ENCODE data around the gene PCDH1. TPM values are rescaled to one million over a fixed set of nuclear protein-coding genes. Genes with fewer than 3 reads are reported as not detected.
A peak's percentile ranks its signal among the peaks of the same experiment; 100 is the strongest.

The PCDH1 gene
- polyA plus RNA-seq, 1 experiment = 0.12 TPM

- no peak for DNase-seq (ENCODE audit: low read depth, low spot score)
- Histone ChIP-seq H3K9me3 (ENCODE audit: control insufficient read depth, insufficient read depth, low read length) (no peaks in the 10 kb centered on the region), H3K4me3 (ENCODE audit: low read depth, low read length) (peak overlapping the region; percentile 40), H3K27me3 (ENCODE audit: control insufficient read depth, insufficient read depth, low read length) (peaks cover 45% of the 10 kb centered on the region), H3K27ac (ENCODE audit: low read depth, low read length) (no peak overlapping the region)
- ChIA-PET CTCF (interaction anchor here (1.2 to 2.8 kb wide), 9 partner anchors 8 to 250 kb away, joined by 3 to 11 read pairs (median 5); partner anchors contain the start of gene PCDH1), POLR2A (no interaction called here)
- TF ChIP-seq CTCF (IDR thresholded peaks at IDR 0.05; ENCODE audit: low read depth, low read length) = peak; percentile 12; the same call in 1 of the 2 replicates
These were observed 36.1 kb upstream of the PCDH1 start for GRCh38 chr5:141914199-141914743.

DNA sequence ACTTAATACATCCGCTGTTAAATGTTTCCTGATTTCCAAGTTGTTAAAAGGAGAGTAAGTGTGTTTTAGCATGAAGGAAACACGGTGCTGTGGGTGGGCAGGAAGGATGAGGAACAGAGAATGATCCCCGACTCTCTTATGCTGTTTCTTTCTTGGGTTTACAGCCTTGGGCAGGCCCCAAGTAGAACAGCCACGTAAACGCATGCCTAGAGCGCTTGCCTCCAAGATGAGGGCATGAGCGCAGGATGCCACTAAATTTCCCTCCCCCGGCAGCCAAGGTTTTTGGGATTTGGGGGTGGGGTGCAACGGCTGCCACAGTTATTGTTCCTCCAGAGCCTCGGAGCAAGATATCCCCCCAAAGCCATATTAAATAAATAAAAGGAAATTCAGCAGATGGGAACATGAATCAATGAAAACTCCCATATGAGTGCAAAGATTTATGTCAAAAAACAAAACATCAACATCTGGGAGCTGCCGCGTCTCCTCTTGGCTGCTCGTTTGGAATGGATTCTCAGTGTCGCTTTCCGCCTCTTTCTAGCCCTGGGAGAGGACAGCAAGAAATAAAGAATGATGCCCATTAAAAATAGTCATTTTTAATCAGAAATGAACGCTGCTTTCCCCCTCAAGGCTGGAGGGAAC lies 35.5 kb upstream of the PCDH1 start:
- Histone ChIP-seq H3K27me3 (ENCODE audit: control insufficient read depth, insufficient read depth, low read length) (peaks cover 45% of the 10 kb centered on the region), H3K4me3 (ENCODE audit: low read depth, low read length) (peak overlapping the region; percentile 40), H3K27ac (ENCODE audit: low read depth, low read length) (no peak overlapping the region), H3K9me3 (ENCODE audit: control insufficient read depth, insufficient read depth, low read length) (no peaks in the 10 kb centered on the region)
- no peak for DNase-seq (ENCODE audit: low read depth, low spot score)
- ChIA-PET POLR2A (no interaction called here), CTCF (interaction anchor here (1.2 to 2.8 kb wide), 8 partner anchors 21 to 249 kb away, joined by 3 to 11 read pairs (median 4); partner anchors contain the start of gene PCDH1)
- no peak for TF ChIP-seq CTCF (IDR thresholded peaks at IDR 0.05; ENCODE audit: low read depth, low read length)

DNA sequence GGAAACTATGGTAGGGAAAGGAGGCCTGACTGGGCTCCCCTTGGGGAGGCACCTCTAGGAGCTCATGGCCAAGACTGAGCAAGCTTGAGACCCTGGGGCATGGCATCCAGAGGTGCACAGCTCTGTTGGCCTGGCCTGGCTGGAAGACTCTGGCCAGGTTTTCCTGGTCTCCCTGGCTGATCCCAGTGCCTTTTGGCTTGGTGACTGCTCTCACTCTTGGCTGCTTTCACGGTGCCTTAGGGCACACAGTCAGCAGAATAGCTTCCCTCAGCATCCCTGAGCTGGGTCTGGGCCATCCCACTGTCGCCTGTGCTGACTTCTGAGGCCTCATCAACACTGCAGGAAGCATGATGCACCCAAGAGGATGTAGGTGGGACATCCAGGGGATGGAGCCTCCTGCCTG lies 32.1 kb upstream of the PCDH1 start:
- POLR2A ChIA-PET = no interaction called here
- H3K27ac ChIP-seq (ENCODE audit: low read depth, low read length) = no peak overlapping the region
- H3K4me3 ChIP-seq (ENCODE audit: low read depth, low read length) = no peak overlapping the region
- no peaks in the 10 kb centered on the region for H3K9me3 ChIP-seq (ENCODE audit: control insufficient read depth, insufficient read depth, low read length)
- TF ChIP-seq CTCF (IDR thresholded peaks at IDR 0.05; ENCODE audit: low read depth, low read length) = no peak
- H3K27me3 ChIP-seq (ENCODE audit: control insufficient read depth, insufficient read depth, low read length) = peaks cover 31% of the 10 kb centered on the region
- DNase-seq (ENCODE audit: low read depth, low spot score) = no peak
- CTCF ChIA-PET = no interaction called here

DNA sequence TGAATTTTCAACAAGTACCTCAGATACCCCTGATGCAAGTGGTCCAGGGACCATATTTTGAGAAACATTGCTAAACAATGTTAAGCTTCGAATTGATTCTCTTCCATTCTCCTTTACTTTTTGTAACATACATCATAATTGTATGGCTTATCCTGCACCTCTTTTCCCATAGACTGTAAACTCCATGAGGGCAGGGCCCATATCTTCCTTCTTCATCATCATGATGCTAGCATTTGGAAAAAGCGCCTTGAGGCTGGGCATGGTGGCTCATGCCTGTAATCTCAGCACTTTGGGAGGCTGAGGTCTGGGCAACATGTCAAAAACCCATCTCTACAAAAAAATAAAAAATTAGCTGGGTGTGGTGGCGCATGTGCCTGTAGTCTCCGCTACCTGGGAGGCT lies 31.0 kb upstream of the PCDH1 start:
- TF ChIP-seq CTCF (IDR thresholded peaks at IDR 0.05; ENCODE audit: low read depth, low read length) = no peak
- POLR2A ChIA-PET = no interaction called here
- CTCF ChIA-PET = no interaction called here

DNA sequence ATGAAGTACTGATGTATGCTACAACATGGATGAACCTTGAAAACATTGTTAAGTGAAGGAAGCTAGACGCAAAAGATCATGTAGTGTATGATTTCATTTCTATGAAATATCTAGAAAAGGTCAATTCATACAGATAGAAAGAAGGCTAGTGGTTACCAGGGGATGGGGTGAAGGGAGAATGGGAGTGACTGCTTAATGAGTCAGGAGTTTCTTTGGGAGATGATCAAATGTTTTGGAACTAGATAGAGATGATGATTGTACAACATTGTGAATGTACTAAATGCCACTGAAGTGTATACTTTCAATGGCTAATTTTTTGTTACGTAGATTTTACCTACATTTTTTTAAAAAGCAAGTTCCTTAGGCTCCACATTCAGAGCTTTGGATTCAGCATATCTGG lies 30.6 kb upstream of the PCDH1 start:
- no peak overlapping the region for H3K27ac ChIP-seq (ENCODE audit: low read depth, low read length)
- POLR2A ChIA-PET = no interaction called here

More for the DNA sequence above, 31.0 kb upstream of the PCDH1 start:
- no peak for DNase-seq (ENCODE audit: low read depth, low spot score)
- no peak overlapping the region for H3K4me3 ChIP-seq (ENCODE audit: low read depth, low read length)
- H3K27ac ChIP-seq (ENCODE audit: low read depth, low read length) = no peak overlapping the region
- H3K9me3 ChIP-seq (ENCODE audit: control insufficient read depth, insufficient read depth, low read length) = no peaks in the 10 kb centered on the region
- peaks cover 24% of the 10 kb centered on the region for H3K27me3 ChIP-seq (ENCODE audit: control insufficient read depth, insufficient read depth, low read length)

More for the DNA sequence above, 30.6 kb upstream of the PCDH1 start:
- DNase-seq (ENCODE audit: low read depth, low spot score) = no peak
- no peak for TF ChIP-seq CTCF (IDR thresholded peaks at IDR 0.05; ENCODE audit: low read depth, low read length)
- CTCF ChIA-PET = no interaction called here
- no peaks in the 10 kb centered on the region for H3K9me3 ChIP-seq (ENCODE audit: control insufficient read depth, insufficient read depth, low read length)
- H3K4me3 ChIP-seq (ENCODE audit: low read depth, low read length) = no peak overlapping the region
- H3K27me3 ChIP-seq (ENCODE audit: control insufficient read depth, insufficient read depth, low read length) = peaks cover 20% of the 10 kb centered on the region

Data from AG04450 (cell line).